Sciatic nerve (tissue), 2 donors: ENCODE measurements around the gene D2HGDH. TPM values are rescaled to one million over a fixed set of nuclear protein-coding genes. Genes with fewer than 3 reads are reported as not detected.
"Not testable (repeated sequence)": the region's sequence is repeated elsewhere in the genome, so short reads cannot be mapped to it uniquely, and the experiment has no call there.

Experiments
- ATAC-seq: fragments of 200-7000 bp; cut with Tn5 transposase; one replicate; pipeline ENCODE4 v1.9.1; 2020; ENCODE audit warnings: mild to moderate bottlenecking, moderate library complexity
- DNase-seq: peaks from one replicate; pipeline ENCODE4 v3.0.0-alpha.2; 2020; ENCODE audit warnings: low spot score
- intact Hi-C: fragments of 100-400 bp; cut with DNase I; formaldehyde crosslinking; loops from one replicate; pipeline ENCODE4 v1.14.2; 2022
- total RNA-seq: library from RNA; stranded (reverse); fragmentation: NEBNext Ultra II Directional; extraction: Animal tissue kit (Norgen Biotek cat#: 25700); gene quantifications from one replicate; pipeline ENCODE4 v1.2.1, GENCODE V29; 2021
- donor health status: DM: no; HTN: no; CAD: no.
- donor health status: DM: no; HTN: no; CAD: no.

The D2HGDH gene
- total RNA-seq, 1 donor from 2014 or later: 34.0 TPM

- ATAC-seq (no peak), DNase-seq (no peak)
- intact Hi-C loops: no loop called here
Observed at GRCh38 chr2:241724259-241724974, 10.0 kb upstream of the D2HGDH start.

DNA sequence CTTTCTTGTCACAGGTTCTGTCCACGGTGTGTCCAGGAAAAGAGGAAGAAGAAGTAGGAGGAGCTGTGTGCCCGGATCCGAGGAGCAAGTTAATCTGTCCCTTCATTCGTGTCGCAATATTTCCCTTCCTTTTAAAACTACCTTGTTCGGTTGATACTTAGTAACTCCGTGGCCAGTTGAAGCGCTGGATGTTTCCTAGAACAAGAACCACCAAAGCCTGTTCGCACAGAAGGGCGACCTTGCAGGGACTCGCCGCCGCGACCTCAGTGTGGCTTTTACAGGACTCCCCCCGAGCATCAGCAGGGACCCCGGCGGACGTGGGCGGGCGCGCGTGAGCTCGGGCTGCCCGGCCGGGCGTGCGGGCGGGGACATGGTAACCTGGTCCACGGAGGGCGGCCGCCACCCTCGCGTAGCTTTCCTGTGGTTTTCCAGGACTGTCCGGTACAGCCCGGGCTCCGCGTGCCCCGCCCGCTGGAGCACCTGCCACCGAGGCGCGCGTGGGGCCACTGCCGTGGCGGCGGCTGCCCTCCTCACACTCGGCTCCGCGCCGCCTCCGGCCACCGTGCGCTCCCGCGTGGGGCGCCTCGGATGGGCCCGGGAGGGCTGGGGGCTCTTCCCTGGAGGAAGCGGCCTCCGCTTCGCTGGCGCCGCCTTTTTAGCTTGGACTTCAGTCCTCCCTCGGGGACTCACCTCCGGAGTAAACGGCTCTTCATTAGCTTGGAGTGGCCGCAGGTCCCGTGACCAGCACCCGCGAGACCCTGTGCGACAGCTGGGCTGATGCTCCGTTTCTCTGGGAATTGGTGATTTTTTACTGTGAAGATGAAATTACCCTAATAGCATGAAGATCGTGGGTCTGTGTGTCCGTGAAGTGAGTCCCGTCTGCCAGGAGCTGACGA, 9.2 kb upstream of the D2HGDH start:
- DNase-seq (no peak), ATAC-seq (no peak)
- intact Hi-C loops: no loop called here

DNA sequence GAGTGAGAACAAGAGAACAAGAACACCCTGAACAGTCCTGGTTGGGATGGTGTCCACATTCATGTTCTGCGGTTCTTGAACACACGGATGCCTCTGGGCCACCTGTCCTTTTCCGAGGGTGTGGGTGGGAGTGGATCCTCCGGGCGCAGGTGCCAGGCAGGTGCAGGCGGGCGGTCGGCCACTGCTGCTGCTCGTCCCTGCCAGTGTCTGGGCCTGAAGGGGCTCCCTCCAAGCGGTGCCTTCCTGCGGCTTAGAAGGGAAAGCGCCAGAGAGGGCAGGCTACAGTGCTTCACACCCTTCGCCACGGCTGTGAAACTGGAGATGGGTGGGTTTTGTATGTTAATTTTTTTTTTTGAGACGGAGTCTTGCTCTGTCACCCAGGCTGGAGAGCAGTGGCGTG, 8.0 kb upstream of the D2HGDH start:
- intact Hi-C loops: no loop called here
- DNase-seq (no peak), ATAC-seq (no peak)

DNA sequence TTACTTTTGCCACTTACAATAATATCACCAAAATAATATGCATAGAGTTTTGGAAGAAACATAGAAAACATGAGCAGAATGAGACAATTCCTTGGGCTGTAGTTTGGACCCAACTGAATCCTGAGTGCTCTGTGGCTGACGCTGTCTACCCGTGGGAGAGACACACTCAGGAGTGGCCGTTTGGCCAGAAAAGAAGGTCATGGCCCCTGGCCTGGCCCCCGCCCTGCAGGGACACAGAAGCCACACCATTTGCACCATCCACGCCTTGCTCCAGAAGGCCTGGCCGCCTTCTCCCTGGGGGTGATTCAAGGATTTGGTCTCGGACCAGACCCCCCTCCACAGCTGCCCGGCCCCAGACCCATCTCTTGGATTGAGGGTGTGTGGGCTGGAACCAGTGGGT, 6.4 kb upstream of the D2HGDH start:
- intact Hi-C loops: no loop called here
- DNase-seq (no peak), ATAC-seq (no peak)

- intact Hi-C loops: no loop called here
- peak; percentile 64 for ATAC-seq
- DNase-seq: no peak
Observed at GRCh38 chr2:241728627-241729026, 5.8 kb upstream of the D2HGDH start.

GRCh38 chr2:241729868-241730267, 4.6 kb upstream of the D2HGDH start:
- intact Hi-C loops: no loop called here
- ATAC-seq (no peak), DNase-seq (no peak)

DNA sequence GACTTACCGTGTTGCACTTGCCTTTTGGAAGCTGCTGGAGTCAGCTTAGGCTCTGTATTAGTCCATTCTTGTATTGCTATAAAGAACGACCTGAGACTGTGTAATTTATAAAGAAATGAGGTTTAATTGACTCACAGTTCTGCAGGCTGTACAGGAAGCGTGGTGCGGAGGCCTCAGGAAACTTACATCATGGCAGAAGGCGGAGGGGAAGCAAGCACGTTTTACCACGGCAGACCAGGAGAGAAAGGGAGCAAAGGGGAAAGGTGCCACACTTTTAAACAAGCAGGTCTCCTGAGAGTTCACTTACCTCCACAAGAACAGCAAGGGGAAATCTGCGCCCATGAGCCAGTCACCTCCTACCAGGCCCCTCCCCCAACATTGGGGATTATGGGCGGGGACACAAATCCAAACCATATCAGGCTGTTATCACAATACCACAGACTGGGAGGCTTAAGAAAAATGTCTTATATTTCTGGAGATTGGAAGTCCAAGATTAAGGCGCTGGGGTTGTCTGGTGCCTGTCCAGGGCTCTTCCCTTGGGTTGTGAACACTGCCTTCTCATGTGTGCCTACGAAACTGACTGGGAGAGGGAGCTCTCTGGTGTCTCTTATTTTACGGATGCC, 3.6 kb upstream of the D2HGDH start:
- ATAC-seq (no peak), DNase-seq (no peak)
- intact Hi-C loops: no loop called here

GRCh38 chr2:241732513-241733186, 1.8 kb upstream of the D2HGDH start:
- DNase-seq, intact Hi-C loops, ATAC-seq: not testable (repeated sequence)

GRCh38 chr2:241733391-241734207, 831 bp upstream of the D2HGDH start:
- intact Hi-C loops: no loop called here
- ATAC-seq (no peak), DNase-seq (no peak)

GRCh38 chr2:241734208-241734466, 293 bp upstream of the D2HGDH start:
- intact Hi-C loops: no loop called here
- ATAC-seq (no peak), DNase-seq (no peak)

GRCh38 chr2:241736111-241736510, 1.7 kb downstream of the D2HGDH start:
- intact Hi-C loops: no loop called here
- DNase-seq (no peak), ATAC-seq (no peak)

GRCh38 chr2:241738040-241738686, 3.7 kb downstream of the D2HGDH start:
- ATAC-seq: no peak
- intact Hi-C loops: no loop called here
- DNase-seq: no peak

DNA sequence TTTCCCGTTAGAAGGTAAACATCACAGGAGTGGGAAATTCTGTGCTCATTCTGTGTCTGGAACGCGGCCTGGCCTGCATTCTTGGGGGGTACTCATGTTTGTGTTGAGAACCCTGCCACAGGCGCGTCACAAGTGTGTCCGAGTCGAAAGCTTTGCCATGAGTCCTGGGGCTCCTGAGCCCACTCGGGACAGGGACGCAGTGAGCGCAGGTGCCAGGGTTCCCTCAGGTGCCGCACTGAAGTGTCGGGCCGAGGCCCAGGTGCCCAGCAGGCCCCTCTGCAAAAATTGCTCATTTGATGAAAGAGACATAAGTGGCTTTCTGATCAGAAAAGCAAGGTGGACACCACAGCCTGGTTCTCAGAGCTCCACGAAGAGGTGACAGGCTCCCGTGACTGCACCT, 4.7 kb downstream of the D2HGDH start:
- no peak for DNase-seq
- intact Hi-C loops: no loop called here
- ATAC-seq: no peak

DNA sequence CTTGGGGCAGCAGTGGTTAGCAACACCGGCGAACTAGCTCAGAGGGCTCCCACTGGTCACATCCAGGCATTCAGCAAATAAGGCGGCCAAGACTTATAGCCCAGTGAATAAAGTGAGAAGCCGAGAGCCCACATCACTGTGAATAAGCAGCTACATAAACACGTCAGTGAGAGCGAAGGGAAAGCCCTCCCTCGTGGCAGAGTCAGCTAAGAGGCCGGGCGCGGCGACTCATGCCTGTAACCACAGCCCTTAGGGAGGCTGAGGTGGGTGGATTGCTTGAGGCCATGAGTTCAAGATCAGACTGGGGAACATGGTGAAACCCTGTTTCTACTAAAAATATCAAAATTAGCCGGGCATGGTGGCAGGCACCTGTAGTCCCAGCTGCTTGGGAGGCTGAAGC, 5.2 kb downstream of the D2HGDH start:
- ATAC-seq (no peak), DNase-seq (no peak)
- intact Hi-C loops: loop anchor here (10.0 kb wide), 1 partner anchor 135 kb away; no protein-coding TSS in a partner anchor

DNA sequence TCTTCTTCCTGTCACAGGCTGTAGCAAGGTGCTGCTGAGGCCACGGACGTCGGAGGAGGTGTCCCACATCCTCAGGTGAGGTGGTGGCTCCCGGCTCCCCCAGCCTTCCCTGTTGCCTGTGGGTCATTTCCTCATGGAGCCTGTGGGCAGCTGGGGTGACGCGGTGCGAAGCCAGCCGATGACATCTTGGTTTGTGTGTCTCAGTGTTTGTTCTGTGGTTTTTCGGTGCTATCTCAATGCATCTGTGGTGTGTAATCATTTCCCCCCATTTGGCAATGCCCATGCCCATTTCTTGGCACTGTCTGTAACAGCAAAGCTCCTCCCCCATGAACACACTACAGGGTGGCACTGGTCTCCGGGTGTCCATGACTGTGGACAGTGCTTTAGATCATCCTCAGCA, 6.6 kb downstream of the D2HGDH start:
- DNase-seq (no peak), ATAC-seq (no peak)
- intact Hi-C loops: loop anchor here (10.0 kb wide), 1 partner anchor 134 kb away; no protein-coding TSS in a partner anchor

DNA sequence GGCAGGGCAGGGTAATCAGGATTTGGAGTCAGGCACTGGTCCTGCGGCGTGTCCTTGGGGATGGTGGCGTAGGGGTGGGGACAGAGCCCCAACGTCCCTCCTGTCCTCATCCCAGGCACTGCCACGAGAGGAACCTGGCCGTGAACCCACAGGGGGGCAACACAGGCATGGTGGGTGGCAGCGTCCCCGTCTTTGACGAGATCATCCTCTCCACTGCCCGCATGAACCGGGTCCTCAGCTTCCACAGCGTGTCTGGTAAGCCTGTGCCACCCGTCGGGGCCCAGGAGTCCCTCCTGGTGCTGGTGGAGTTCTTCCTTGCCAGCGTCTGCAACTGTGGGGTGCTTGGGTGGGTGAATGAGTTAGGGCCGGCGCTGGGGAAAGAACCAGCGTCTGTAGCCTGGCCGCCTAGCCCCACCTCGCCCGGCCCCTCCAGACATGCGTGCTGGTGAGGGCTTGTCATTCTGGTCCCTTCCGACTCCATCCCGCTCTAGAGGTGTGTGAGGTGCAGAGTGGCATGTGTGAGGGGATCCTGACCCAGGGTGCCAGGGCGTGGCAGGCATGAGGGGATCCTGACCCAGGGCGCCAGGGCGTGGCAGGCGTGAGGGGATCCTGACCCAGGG, 8.0 kb downstream of the D2HGDH start:
- DNase-seq (no peak), ATAC-seq (no peak)
- intact Hi-C loops: loop anchor here (10.0 kb wide), 1 partner anchor 132 kb away; no protein-coding TSS in a partner anchor

DNA sequence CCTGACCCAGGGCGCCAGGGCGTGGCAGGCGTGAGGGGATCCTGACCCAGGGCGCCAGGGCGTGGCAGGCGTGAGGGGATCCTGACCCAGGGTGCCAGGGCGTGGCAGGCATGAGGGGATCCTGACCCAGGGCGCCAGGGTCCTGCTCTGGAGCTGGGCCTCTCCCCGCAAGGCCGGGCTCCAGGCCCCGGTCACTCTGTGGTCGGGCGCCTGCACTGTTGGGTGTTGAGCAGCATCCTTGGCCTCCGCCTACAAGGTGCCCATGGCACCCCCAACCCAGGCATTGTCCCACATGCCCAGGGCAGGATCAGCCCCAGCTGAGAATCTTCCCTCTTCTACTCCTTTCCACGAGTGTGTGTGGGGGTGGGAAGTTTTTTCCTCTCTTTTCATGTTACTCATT, 8.6 kb downstream of the D2HGDH start:
- not testable (repeated sequence) for ATAC-seq, DNase-seq
- intact Hi-C loops: loop anchor here (10.0 kb wide), 1 partner anchor 132 kb away; no protein-coding TSS in a partner anchor

- intact Hi-C loops: loop anchor here (10.0 kb wide), 1 partner anchor 131 kb away; no protein-coding TSS in a partner anchor
Observed at GRCh38 chr2:241743620-241744019, 9.2 kb downstream of the D2HGDH start.

More at GRCh38 chr2:241743620-241744019, 9.2 kb downstream of the D2HGDH start:
- ATAC-seq (no peak), DNase-seq (no peak)
